Neutrophil (primary cell): ENCODE results near the gene AKT1.

Source experiments
- H3K27ac ChIP-seq: fragments of 200-600 bp; sonication (generic); 2 replicates; pipeline ENCODE4 v1.5.1; 2016; ENCODE audit warnings: mild to moderate bottlenecking, moderate library complexity
- H3K27me3 ChIP-seq: fragments of 200-600 bp; sonication (generic); 2 replicates; pipeline ENCODE4 v1.6.0; 2016; ENCODE audit warnings: mild to moderate bottlenecking
- H3K36me3 ChIP-seq: fragments of 200-600 bp; sonication (generic); 2 replicates; pipeline ENCODE4 v1.5.1; 2017
- H3K4me1 ChIP-seq, 2 experiments: fragments of 200-600 bp in 1 of 2; sonication (generic) in 1 of 2; 1 replicate in 1 of 2; 2 replicates in 1 of 2; pipeline versions ENCODE4 v1.5.1 to v1.6.1; 2013 to 2016; ENCODE audit warnings: low read depth in 1 of 2, low read length in 1 of 2, mild to moderate bottlenecking in 1 of 2, moderate library complexity in 1 of 2; ENCODE audit not compliant: control insufficient read depth in 1 of 2, insufficient read depth in 1 of 2
- H3K4me3 ChIP-seq, 2 experiments: fragments of 200-600 bp in 1 of 2; sonication (generic) in 1 of 2; 1 replicate in 1 of 2; 2 replicates in 1 of 2; pipeline ENCODE4 v1.5.1; 2013 to 2016; ENCODE audit warnings: low read depth in 1 of 2, low read length in 1 of 2, mild to moderate bottlenecking in 1 of 2, moderate library complexity in 1 of 2
- H3K9me3 ChIP-seq: fragments of 200-600 bp; sonication (generic); 2 replicates; pipeline ENCODE4 v1.5.1; 2016
- CTCF ChIP-seq: fragments of 200-600 bp; sonication (generic); IDR thresholded peaks from 2 replicates; pipeline ENCODE4 v1.5.1; 2016; ENCODE audit warnings: antibody characterized with exemption

Gene AKT1

GRCh38 chr14:104750056-104750752, 45.3 kb downstream of the AKT1 start:
- no peak overlapping the region for H3K4me3 ChIP-seq
- no peaks in the 10 kb centered on the region for H3K27me3 ChIP-seq
- H3K9me3 ChIP-seq: no peaks in the 10 kb centered on the region
- no peak for TF ChIP-seq CTCF
- H3K27ac ChIP-seq: no peak overlapping the region
- peaks cover 20% of the 10 kb centered on the region in 2 experiments for H3K4me1 ChIP-seq
- peaks cover under 1% of the 10 kb centered on the region for H3K36me3 ChIP-seq

DNA sequence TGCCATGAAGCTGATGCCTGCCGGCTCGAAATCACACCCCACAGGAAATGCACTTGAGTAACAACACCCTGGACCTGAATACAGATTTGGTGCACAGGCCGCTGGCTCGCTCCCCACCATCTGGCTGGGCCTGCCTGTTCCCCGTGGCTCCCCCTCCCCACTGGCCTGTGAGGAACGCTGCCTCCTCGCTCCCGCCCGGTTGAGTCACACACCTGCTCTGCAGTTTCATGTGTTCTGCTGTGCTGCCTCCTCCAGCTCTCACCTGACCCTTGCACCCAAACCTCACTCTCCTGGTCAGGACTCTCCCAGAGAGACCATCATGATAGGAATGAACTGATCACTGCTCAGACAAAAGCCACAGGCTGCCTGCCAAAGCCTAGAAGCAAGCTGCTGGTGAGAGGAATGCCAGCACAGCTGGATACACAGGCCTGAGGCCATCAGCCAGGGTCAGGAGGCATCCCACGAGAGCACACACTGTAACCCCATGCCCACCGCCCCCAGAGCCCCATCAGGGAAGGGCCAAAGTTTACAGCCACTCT, 46.4 kb downstream of the AKT1 start:
- H3K36me3 ChIP-seq: no peaks in the 10 kb centered on the region
- no peak overlapping the region for H3K4me3 ChIP-seq
- peaks cover 15 to 18% of the 10 kb centered on the region in 2 experiments for H3K4me1 ChIP-seq
- H3K9me3 ChIP-seq: no peaks in the 10 kb centered on the region
- no peak overlapping the region for H3K27ac ChIP-seq
- no peaks in the 10 kb centered on the region for H3K27me3 ChIP-seq
- TF ChIP-seq CTCF: no peak

- Histone ChIP-seq H3K4me3 (no peak overlapping the region), H3K4me1 (peaks cover 6% of the 10 kb centered on the region in 2 experiments), H3K36me3 (no peaks in the 10 kb centered on the region), H3K9me3 (no peaks in the 10 kb centered on the region), H3K27me3 (no peaks in the 10 kb centered on the region), H3K27ac (no peak overlapping the region)
- no peak for TF ChIP-seq CTCF
Observed at GRCh38 chr14:104747876-104748275, 47.7 kb downstream of the AKT1 start.

DNA sequence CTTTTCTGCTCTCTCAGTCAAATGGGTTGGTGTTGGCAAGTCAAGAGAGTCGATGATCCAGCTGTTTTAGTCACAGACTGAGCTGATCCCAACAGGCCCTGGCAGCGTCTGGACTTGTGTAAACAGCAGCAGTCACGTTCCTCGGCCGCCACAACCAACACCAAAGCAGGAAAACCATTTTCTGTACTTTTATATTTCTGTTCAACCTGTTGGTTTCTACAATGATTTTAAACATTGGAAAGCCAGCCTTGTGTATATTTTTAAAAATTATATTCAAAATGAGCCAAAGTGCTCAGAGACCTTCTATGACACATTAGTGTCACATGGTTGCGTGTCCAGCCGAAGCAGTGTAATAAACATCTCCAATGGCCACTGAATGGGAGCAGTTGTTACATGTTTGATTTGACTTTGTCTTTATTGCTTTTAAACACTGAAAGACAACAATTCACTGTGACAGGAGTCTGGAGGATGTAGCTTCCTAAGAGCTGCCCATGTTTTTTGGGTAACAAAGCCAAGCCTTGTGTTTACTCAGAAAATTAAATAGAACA, 48.5 kb downstream of the AKT1 start:
- no peaks in the 10 kb centered on the region for H3K36me3 ChIP-seq
- H3K4me3 ChIP-seq: no peak overlapping the region
- TF ChIP-seq CTCF: no peak
- peaks cover 2 to 3% of the 10 kb centered on the region in 2 experiments for H3K4me1 ChIP-seq
- H3K9me3 ChIP-seq: no peaks in the 10 kb centered on the region
- H3K27ac ChIP-seq: no peak overlapping the region
- no peaks in the 10 kb centered on the region for H3K27me3 ChIP-seq

DNA sequence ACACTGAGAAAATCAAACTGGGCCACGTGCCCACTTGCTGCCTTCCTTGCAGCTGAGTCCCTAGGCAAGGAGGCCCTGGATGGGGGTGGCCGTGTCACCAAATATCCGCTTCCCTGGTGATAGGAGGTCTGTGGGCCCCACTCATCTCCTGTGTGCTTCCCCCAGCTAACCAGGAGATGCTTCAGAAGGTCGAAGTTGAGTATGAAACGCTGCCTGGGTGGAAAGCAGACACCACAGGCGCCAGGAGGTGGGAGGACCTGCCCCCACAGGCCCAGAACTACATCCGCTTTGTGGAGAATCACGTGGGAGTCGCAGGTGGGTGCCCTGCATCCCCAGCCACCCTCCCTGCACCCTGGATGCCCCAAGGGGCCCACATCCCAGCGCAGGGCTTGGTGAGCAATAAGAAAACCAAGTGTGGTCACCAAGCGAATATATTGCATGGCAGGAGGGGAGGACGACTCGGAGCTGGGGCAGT, 49.4 kb downstream of the AKT1 start:
- H3K9me3 ChIP-seq: no peaks in the 10 kb centered on the region
- H3K4me3 ChIP-seq: no peak overlapping the region
- H3K36me3 ChIP-seq: no peaks in the 10 kb centered on the region
- H3K4me1 ChIP-seq: no peaks in the 10 kb centered on the region
- no peak for TF ChIP-seq CTCF
- H3K27ac ChIP-seq: no peak overlapping the region
- no peaks in the 10 kb centered on the region for H3K27me3 ChIP-seq
